H9 (cell line): Measurements from ENCODE around the gene CFAP77. TPM values are rescaled to one million over a fixed set of nuclear protein-coding genes. Genes with fewer than 3 reads are reported as not detected.
A peak's percentile ranks its signal among the peaks of the same experiment; 100 is the strongest.

ENCODE experiments used
- DNase-seq: peaks from one replicate; pipeline ENCODE4 v3.0.0-alpha.2; 2017
- H2AFZ ChIP-seq: one replicate; pipeline ENCODE4 v1.6.1; 2013; ENCODE audit warnings: mild to moderate bottlenecking, low read length, control low read depth, moderate library complexity
- H2AK5ac ChIP-seq: 2 replicates; pipeline ENCODE4 v1.6.1; 2013; ENCODE audit warnings: low read length, control low read depth, mixed read lengths; ENCODE audit not compliant: insufficient read length
- H2BK120ac ChIP-seq: one replicate; pipeline ENCODE4 v1.6.1; 2013; ENCODE audit warnings: low read depth, mild to moderate bottlenecking, low read length, control low read depth, inconsistent platforms; ENCODE audit not compliant: poor library complexity, severe bottlenecking
- H2BK12ac ChIP-seq: 2 replicates; pipeline ENCODE4 v1.6.1; 2013; ENCODE audit warnings: low read length, control low read depth, mixed read lengths, low read depth; ENCODE audit not compliant: insufficient read length
- H2BK15ac ChIP-seq: 2 replicates; pipeline ENCODE4 v1.6.1; 2013; ENCODE audit warnings: low read depth, low read length, control low read depth
- H2BK20ac ChIP-seq: one replicate; pipeline ENCODE4 v1.6.1; 2013; ENCODE audit warnings: low read depth, mild to moderate bottlenecking, low read length, control low read depth, inconsistent platforms; ENCODE audit not compliant: poor library complexity, severe bottlenecking
- H2BK5ac ChIP-seq: 2 replicates; pipeline ENCODE4 v1.6.1; 2013; ENCODE audit warnings: low read length, control low read depth, mixed read lengths; ENCODE audit not compliant: insufficient read length
- H3K14ac ChIP-seq: 2 replicates; pipeline ENCODE4 v1.6.1; 2013; ENCODE audit warnings: low read length, control low read depth; ENCODE audit not compliant: insufficient read depth
- H3K18ac ChIP-seq: 2 replicates; pipeline ENCODE4 v1.6.1; 2013; ENCODE audit warnings: low read depth, mild to moderate bottlenecking, mixed read lengths, low read length, control low read depth; ENCODE audit not compliant: insufficient read length
- H3K23ac ChIP-seq: 2 replicates; pipeline ENCODE4 v1.6.1; 2013; ENCODE audit warnings: low read length, control low read depth, mixed read lengths, low read depth; ENCODE audit not compliant: insufficient read length
- H3K23me2 ChIP-seq: 2 replicates; pipeline ENCODE4 v1.6.1; 2013; ENCODE audit warnings: low read depth, mild to moderate bottlenecking, mixed read lengths, low read length, control low read depth; ENCODE audit not compliant: insufficient read length, poor library complexity, severe bottlenecking
- H3K27ac ChIP-seq: 2 replicates; pipeline ENCODE4 v1.5.1; 2013; ENCODE audit warnings: low read length, control low read depth, mixed read lengths, low read depth; ENCODE audit not compliant: insufficient read length
- H3K27me3 ChIP-seq: 2 replicates; pipeline ENCODE4 v1.6.1; 2013; ENCODE audit warnings: low read length, control low read depth, inconsistent platforms; ENCODE audit not compliant: insufficient read depth
- H3K4ac ChIP-seq: 2 replicates; pipeline ENCODE4 v1.6.1; 2013; ENCODE audit warnings: low read depth, mild to moderate bottlenecking, control low read depth, inconsistent platforms, low read length, moderate library complexity
- H3K4me1 ChIP-seq: 2 replicates; pipeline ENCODE4 v1.6.1; 2013; ENCODE audit warnings: low read length, control low read depth, inconsistent platforms; ENCODE audit not compliant: insufficient read depth
- H3K4me2 ChIP-seq: 2 replicates; pipeline ENCODE4 v1.6.1; 2013; ENCODE audit warnings: low read length, control low read depth, mixed read lengths; ENCODE audit not compliant: insufficient read length, insufficient read depth
- H3K56ac ChIP-seq: 2 replicates; pipeline ENCODE4 v1.6.1; 2013; ENCODE audit warnings: low read depth, mild to moderate bottlenecking, mixed read lengths, low read length, control low read depth; ENCODE audit not compliant: insufficient read length
- H3K79me1 ChIP-seq: 2 replicates; pipeline ENCODE4 v1.6.1; 2013; ENCODE audit warnings: low read depth, mild to moderate bottlenecking, moderate library complexity, low read length, control low read depth, inconsistent platforms; ENCODE audit not compliant: insufficient read depth, poor library complexity, severe bottlenecking
- H3K79me2 ChIP-seq: 2 replicates; pipeline ENCODE4 v1.6.1; 2013; ENCODE audit warnings: low read length, control low read depth, inconsistent platforms; ENCODE audit not compliant: insufficient read depth
- H3K9ac ChIP-seq: 2 replicates; pipeline ENCODE4 v1.6.1; 2013; ENCODE audit warnings: low read length, control low read depth, mixed read lengths; ENCODE audit not compliant: insufficient read length; ENCODE audit errors: extremely low read depth
- H3K9me3 ChIP-seq: one replicate; pipeline ENCODE4 v1.6.1; 2013; ENCODE audit warnings: low read depth, low read length, inconsistent platforms; ENCODE audit not compliant: control insufficient read depth
- H3T11ph ChIP-seq: one replicate; pipeline ENCODE4 v1.6.1; 2013; ENCODE audit warnings: mild to moderate bottlenecking, low read length, control low read depth, inconsistent platforms
- H4K20me1 ChIP-seq: one replicate; pipeline ENCODE4 v1.6.1; 2013; ENCODE audit not compliant: control insufficient read depth, insufficient read length, insufficient read depth
- H4K5ac ChIP-seq: 2 replicates; pipeline ENCODE4 v1.6.1; 2013; ENCODE audit warnings: low read depth, mild to moderate bottlenecking, mixed read lengths, low read length, control low read depth; ENCODE audit not compliant: insufficient read length
- H4K8ac ChIP-seq: replicated peaks from 2 replicates; pipeline ENCODE4 v1.6.1; 2013; ENCODE audit warnings: low read length, control low read depth, mixed read lengths, low read depth; ENCODE audit not compliant: insufficient read length
- H4K91ac ChIP-seq: 2 replicates; pipeline ENCODE4 v1.6.1; 2013; ENCODE audit warnings: low read depth, mild to moderate bottlenecking, moderate library complexity, mixed read lengths, low read length, control low read depth; ENCODE audit not compliant: insufficient read length
- H3K27ac Mint-ChIP-seq, 3 experiments: 2 replicates in 2 of 3; 3 replicates in 1 of 3; pipeline ENCODE4 v1.8.0; 2020 to 2021; ENCODE audit warnings: mixed read lengths in 3 of 3, mild to moderate bottlenecking in 1 of 3, moderate library complexity in 1 of 3
- H3K27me3 Mint-ChIP-seq: 2 replicates; pipeline ENCODE4 v1.8.0; 2021; ENCODE audit warnings: low read depth, mild to moderate bottlenecking, moderate library complexity, mixed read lengths
- H3K36me3 Mint-ChIP-seq, 3 experiments: 2 replicates in 2 of 3; 3 replicates in 1 of 3; pipeline ENCODE4 v1.8.0; 2020 to 2021; ENCODE audit warnings: low read depth in 3 of 3, mixed read lengths in 3 of 3; ENCODE audit not compliant: insufficient read depth in 1 of 3
- H3K4me1 Mint-ChIP-seq, 2 experiments: 2 replicates each; pipeline ENCODE4 v1.8.0; 2020; ENCODE audit warnings: mixed read lengths in 2 of 2
- H3K4me3 Mint-ChIP-seq, 2 experiments: 2 replicates in 1 of 2; 3 replicates in 1 of 2; pipeline ENCODE4 v1.8.0; 2020 to 2021; ENCODE audit warnings: mild to moderate bottlenecking in 2 of 2, mixed read lengths in 2 of 2, moderate library complexity in 1 of 2
- H3K9me3 Mint-ChIP-seq, 2 experiments: 2 replicates in 1 of 2; 3 replicates in 1 of 2; pipeline ENCODE4 v1.8.0; 2020; ENCODE audit warnings: mild to moderate bottlenecking in 2 of 2, mixed read lengths in 2 of 2, moderate library complexity in 1 of 2
- CTCF ChIP-seq: fragments of 200-600 bp; sonication (generic); conservative IDR thresholded peaks from 3 replicates; pipeline ENCODE4 v1.8.0; 2021; ENCODE audit warnings: antibody characterized with exemption, mild to moderate bottlenecking
- WGBS: extraction: QIAGEN DNeasy Blood & Tissue Kit; methylation state at CpG from one replicate; pipeline ENCODE4 v1.1.7; 2013; ENCODE audit warnings: missing lambda C conversion rate, low lambda C conversion rate, mixed read lengths; ENCODE audit not compliant: insufficient read length; ENCODE audit errors: extremely low coverage; 5-methylcytosine and 5-hydroxymethylcytosine counted together
- long read RNA-seq: library from polyadenylated mRNA; unstranded; transcript quantifications from one replicate; pipeline ENCODE4 v2.0.0, GENCODE V29; 2020
- total RNA-seq: library from RNA; stranded (reverse); gene quantifications from 2 replicates; pipeline ENCODE4 v1.2.1, GENCODE V29; 2021

CFAP77 gene
- 0.72 and 0.86 TPM in 2 replicates for total RNA-seq
- long read RNA-seq, partial matches to known transcripts: 0 of 2 reads
- long read RNA-seq, other reads (novel, unspliced or antisense): 1 of 2 reads

GRCh38 chr9:132409828-132410528, at the start of gene CFAP77:
Gene CFAP77 (plus strand): TSS chr9:132410211. CDS start chr9:132410272, 61 bp downstream.
- H3K9ac ChIP-seq: no peak within 1 kb of the TSS
- Mint-ChIP-seq H3K9me3 (no peaks in the 10 kb centered on the region; a peak in 2 of 5 replicates), H3K4me1 (peaks cover 33 to 44% of the 10 kb centered on the region in 2 experiments), H3K36me3 (no peaks in the 10 kb centered on the region; a peak in 1 of 7 replicates), H3K27ac (peak within 1 kb of the TSS in 1 of 3 experiments; percentile 61; a peak in 1 of 7 replicates), H3K27me3 (peaks cover 44% of the 10 kb centered on the region), H3K4me3 (peak within 1 kb of the TSS; percentile 57 to 82)
- H2AFZ ChIP-seq: no peak within 1 kb of the TSS
- H3K27ac ChIP-seq: no peak within 1 kb of the TSS
- H4K8ac ChIP-seq: no peak within 1 kb of the TSS
- H3T11ph ChIP-seq: no peak within 1 kb of the TSS
- no peak within 1 kb of the TSS for H2BK20ac ChIP-seq
- H3K79me2 ChIP-seq: peaks cover 3% of the 10 kb centered on the region; the same call in 1 of the 2 replicates
- DNase-seq: peak; percentile 70
- no peak within 1 kb of the TSS for H2BK120ac ChIP-seq
- peaks cover 14% of the 10 kb centered on the region for H3K23me2 ChIP-seq
- TF ChIP-seq CTCF: no peak
- H3K14ac ChIP-seq: no peak within 1 kb of the TSS
- no peak within 1 kb of the TSS for H4K91ac ChIP-seq
- no peak within 1 kb of the TSS for H3K56ac ChIP-seq
- H3K9me3 ChIP-seq: no peaks in the 10 kb centered on the region
- no peak within 1 kb of the TSS for H3K4ac ChIP-seq
- H3K4me2 ChIP-seq: peak within 1 kb of the TSS; percentile 63
- WGBS: no CpG with 5 or more reads among the region's 69 CpGs
- no peak within 1 kb of the TSS for H3K23ac ChIP-seq
- no peak within 1 kb of the TSS for H3K18ac ChIP-seq
- no peak within 1 kb of the TSS for H2BK12ac ChIP-seq
- H3K79me1 ChIP-seq: no peaks in the 10 kb centered on the region
- H3K27me3 ChIP-seq: no peaks in the 10 kb centered on the region; the same call in 1 of the 2 replicates
- no peak within 1 kb of the TSS for H2BK15ac ChIP-seq
- no peak within 1 kb of the TSS for H2AK5ac ChIP-seq
- no peak within 1 kb of the TSS for H4K5ac ChIP-seq
- H2BK5ac ChIP-seq: no peak within 1 kb of the TSS
- H4K20me1 ChIP-seq: no peaks in the 10 kb centered on the region
- H3K4me1 ChIP-seq: peaks cover 3% of the 10 kb centered on the region; the same call in 1 of the 2 replicates
